ENCODE results near the gene GADD45GIP1. TPM values are rescaled to one million over a fixed set of nuclear protein-coding genes. Genes with fewer than 3 reads are reported as not detected.

GADD45GIP1 gene
- total RNA-seq, 1 donor from 2014 or later: 19.8 TPM

DNA sequence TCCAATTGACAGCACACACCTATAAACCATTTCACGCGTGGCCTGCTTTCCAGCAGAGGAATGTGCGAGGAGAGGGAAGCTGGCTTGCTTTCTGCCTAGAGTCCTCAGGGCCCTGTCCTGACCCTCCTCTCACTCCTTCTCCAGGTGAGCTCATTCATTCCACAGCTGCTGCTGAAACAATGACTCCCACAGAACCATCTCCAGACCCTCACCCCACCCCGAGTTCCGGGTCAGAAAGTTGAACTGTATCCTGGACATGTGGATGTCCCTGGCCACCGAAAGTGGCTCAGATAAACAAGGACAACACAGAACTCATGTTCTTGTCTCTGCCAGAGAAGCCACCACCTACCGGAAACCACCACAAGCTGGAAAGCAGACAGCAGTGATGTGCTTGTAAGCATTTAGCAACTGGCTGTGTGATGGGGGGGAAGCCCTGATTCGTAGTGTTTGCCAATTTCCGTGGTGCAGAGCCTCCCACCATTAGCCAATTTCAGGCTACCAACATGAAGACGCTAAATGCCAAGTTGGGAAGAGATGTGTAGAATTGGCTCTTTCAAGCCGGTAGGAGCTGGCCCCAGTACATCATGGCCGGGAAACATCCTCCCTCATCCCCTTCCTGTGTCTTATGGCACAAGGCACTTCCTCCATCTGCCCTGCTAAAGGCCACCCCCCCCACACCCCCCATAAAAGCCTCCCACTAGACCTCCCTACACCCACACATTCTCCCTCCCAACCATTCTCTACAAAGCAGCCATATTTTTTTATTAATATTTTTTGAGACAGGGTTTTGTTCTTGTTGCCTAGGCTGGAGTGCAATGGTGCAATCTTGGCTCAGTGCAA is 43.0 kb downstream of the GADD45GIP1 start:
- no peak for DNase-seq (ENCODE audit: low spot score)

DNA sequence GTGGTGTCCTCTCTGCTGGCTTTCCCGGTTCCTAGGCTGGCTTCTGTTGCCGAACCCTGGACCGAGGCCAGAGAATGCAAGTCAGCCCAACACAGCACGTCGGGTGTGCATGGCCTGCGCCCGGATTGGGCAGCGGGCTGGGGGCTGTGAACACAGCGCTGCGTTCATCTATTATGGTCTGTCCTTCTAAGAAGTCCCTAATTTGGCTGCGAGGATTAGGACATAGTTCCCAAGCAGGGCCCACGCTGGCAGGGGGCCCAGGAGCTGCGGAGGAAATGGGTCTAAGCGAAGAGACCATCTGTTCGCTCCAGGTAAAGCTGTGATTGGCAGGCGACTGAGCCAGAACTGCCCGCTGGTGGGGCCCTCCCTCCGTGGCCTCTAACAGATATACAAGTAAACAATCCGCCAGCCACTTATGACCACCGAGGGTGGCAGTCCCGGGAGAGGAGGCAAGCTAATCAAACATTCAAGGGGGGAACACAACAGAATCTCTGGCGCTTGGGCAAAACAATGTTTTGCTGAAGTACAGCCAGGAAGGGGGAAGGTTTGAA is 43.9 kb downstream of the GADD45GIP1 start:
- DNase-seq (ENCODE audit: low spot score): no peak

DNA sequence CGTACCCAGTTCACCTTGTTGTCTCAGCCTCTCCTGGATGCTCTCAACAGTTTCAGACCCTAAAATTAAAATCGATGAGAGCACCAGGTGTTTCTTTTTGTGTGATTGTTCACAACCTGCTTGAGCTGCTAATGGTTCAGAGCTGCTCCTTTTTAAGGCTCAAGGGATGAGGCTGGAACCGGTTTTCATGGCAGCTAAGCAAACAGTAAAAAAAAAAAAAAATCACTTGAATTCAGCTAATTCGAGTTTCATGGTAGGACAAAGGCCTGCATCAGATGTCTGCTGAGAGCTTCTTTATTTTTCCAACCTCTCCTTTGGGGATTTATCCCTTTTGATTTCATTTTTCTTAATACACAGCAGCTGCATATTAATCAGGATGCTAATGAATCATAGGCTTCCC is 44.5 kb downstream of the GADD45GIP1 start:
- DNase-seq (ENCODE audit: low spot score): no peak

DNA sequence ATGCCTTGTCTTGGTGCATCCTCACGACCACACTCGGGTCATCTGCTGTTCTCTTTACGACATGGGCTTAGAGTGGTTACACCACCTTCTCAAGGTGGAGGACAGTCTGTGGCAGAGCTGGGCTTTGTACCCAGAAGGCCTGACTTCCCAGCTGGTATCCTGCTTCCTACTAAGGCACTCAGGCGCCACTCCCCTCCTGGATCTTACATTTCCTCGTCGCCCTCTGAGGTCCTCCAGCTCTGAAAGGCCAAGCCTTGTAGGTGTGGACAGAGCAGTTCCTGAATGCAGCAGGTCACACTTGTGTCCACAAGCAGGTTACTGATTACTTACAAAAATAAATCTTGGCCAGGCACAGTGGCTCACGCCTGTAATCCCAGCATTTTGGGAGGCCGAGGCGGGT is 49.9 kb downstream of the GADD45GIP1 start:
- no peak for DNase-seq (ENCODE audit: low spot score)

Small RNAs within 50 kb of the gene (microRNA-seq; reads per million reads assigned to microRNA genes)
- not detected for gene MIR5695 (ENCODE audit: borderline number of aligned reads)
- gene MIR6515 (ENCODE audit: borderline number of aligned reads): not detected

Other genes starting within 250 kb of the GADD45GIP1 start
- 79.4 TPM for gene TNPO2, start 233.3 kb downstream of the GADD45GIP1 start, total RNA-seq
- 139 TPM for gene TRIR, start 222.5 kb downstream of the GADD45GIP1 start, total RNA-seq
- gene GET3, start 219.7 kb downstream of the GADD45GIP1 start, total RNA-seq: 57.6 TPM
- gene BEST2, start 205.4 kb downstream of the GADD45GIP1 start, total RNA-seq: not detected
- gene HOOK2, start 181.7 kb downstream of the GADD45GIP1 start, total RNA-seq: 57.7 TPM
- gene JUNB, start 165.7 kb downstream of the GADD45GIP1 start, total RNA-seq: 800 TPM
- gene PRDX2, start 155.4 kb downstream of the GADD45GIP1 start, total RNA-seq: 238 TPM
- gene THSD8, start 155.2 kb downstream of the GADD45GIP1 start, total RNA-seq: 2.1 TPM
- gene RNASEH2A, start 150.6 kb downstream of the GADD45GIP1 start, total RNA-seq: 2.7 TPM
- gene RTBDN, start 122.6 kb downstream of the GADD45GIP1 start, total RNA-seq: not detected
- gene MAST1, start 118.7 kb downstream of the GADD45GIP1 start, total RNA-seq: 0.90 TPM
- 28.9 TPM for gene DNASE2, start 75.8 kb downstream of the GADD45GIP1 start, total RNA-seq
- not detected for gene KLF1, start 70.0 kb downstream of the GADD45GIP1 start, total RNA-seq
- 23.3 TPM for gene GCDH, start 66.1 kb downstream of the GADD45GIP1 start, total RNA-seq
- not detected for gene SYCE2, start 37.9 kb downstream of the GADD45GIP1 start, total RNA-seq
- 51.6 TPM for gene FARSA, start 23.5 kb downstream of the GADD45GIP1 start, total RNA-seq
- gene CALR, start 18.6 kb downstream of the GADD45GIP1 start, total RNA-seq: 877 TPM
- gene RAD23A, start 11.4 kb downstream of the GADD45GIP1 start, total RNA-seq: 143 TPM
- gene DAND5, start 12.4 kb upstream of the GADD45GIP1 start, total RNA-seq: not detected
- gene NFIX, start 38.3 kb upstream of the GADD45GIP1 start, total RNA-seq: 166 TPM
- gene LYL1, start 145.6 kb upstream of the GADD45GIP1 start, total RNA-seq: 11.5 TPM
- gene TRMT1, start 159.5 kb upstream of the GADD45GIP1 start, total RNA-seq: 33.2 TPM
- gene NACC1, start 161.0 kb upstream of the GADD45GIP1 start, total RNA-seq: 45.2 TPM
- 45.4 TPM for gene STX10, start 193.2 kb upstream of the GADD45GIP1 start, total RNA-seq
- 229 TPM for gene IER2, start 193.2 kb upstream of the GADD45GIP1 start, total RNA-seq

Measured in mesenteric fat pad (tissue), 1 donor.